Trophoblast cell (in vitro differentiated cells and primary cell): ENCODE data around the gene TEX19.

Experiments used
- DNase-seq, 2 donors: peaks; one replicate each; pipeline ENCODE4 v3.0.0-alpha.2; 2016
- H2AFZ ChIP-seq: 2 replicates; pipeline ENCODE4 v1.6.1; 2013; ENCODE audit warnings: low read length, moderate library complexity, mild to moderate bottlenecking; ENCODE audit not compliant: insufficient read depth, poor library complexity
- H2AK5ac ChIP-seq: 2 replicates; pipeline ENCODE4 v1.6.1; 2013; ENCODE audit warnings: mild to moderate bottlenecking, low read length
- H2BK120ac ChIP-seq: 2 replicates; pipeline ENCODE4 v1.6.1; 2013; ENCODE audit warnings: low read length, mild to moderate bottlenecking, moderate library complexity; ENCODE audit not compliant: insufficient read depth, poor library complexity
- H2BK12ac ChIP-seq: 2 replicates; pipeline ENCODE4 v1.6.1; 2013; ENCODE audit warnings: mild to moderate bottlenecking, low read length, moderate library complexity
- H2BK5ac ChIP-seq: 2 replicates; pipeline ENCODE4 v1.6.1; 2013; ENCODE audit warnings: low read length, low read depth, moderate library complexity, mild to moderate bottlenecking; ENCODE audit not compliant: poor library complexity
- H3K14ac ChIP-seq: 2 replicates; pipeline ENCODE4 v1.6.1; 2013; ENCODE audit warnings: mild to moderate bottlenecking, low read length
- H3K18ac ChIP-seq: 2 replicates; pipeline ENCODE4 v1.6.1; 2013; ENCODE audit warnings: mild to moderate bottlenecking, low read length
- H3K23ac ChIP-seq: 2 replicates; pipeline ENCODE4 v1.6.1; 2013; ENCODE audit warnings: low read length
- H3K27ac ChIP-seq: 2 replicates; pipeline ENCODE4 v1.5.1; 2013; ENCODE audit warnings: low read depth, mild to moderate bottlenecking, inconsistent platforms, low read length, moderate library complexity
- H3K27me3 ChIP-seq: 2 replicates; pipeline ENCODE4 v1.6.1; 2013; ENCODE audit warnings: inconsistent platforms, mild to moderate bottlenecking, low read length, moderate library complexity; ENCODE audit not compliant: insufficient read depth
- H3K36me3 ChIP-seq, 2 experiments: 1 replicate in 1 of 2; 2 replicates in 1 of 2; pipeline ENCODE4 v1.6.1; 2013; ENCODE audit warnings: low read length in 2 of 2, mild to moderate bottlenecking in 2 of 2, moderate library complexity in 1 of 2; ENCODE audit not compliant: insufficient read depth in 2 of 2, control insufficient read depth in 1 of 2
- H3K4ac ChIP-seq: 2 replicates; pipeline ENCODE4 v1.6.1; 2013; ENCODE audit warnings: low read depth, mild to moderate bottlenecking, low read length, moderate library complexity
- H3K4me1 ChIP-seq, 2 experiments: 1 replicate in 1 of 2; 2 replicates in 1 of 2; pipeline ENCODE4 v1.6.1; 2013; ENCODE audit warnings: low read length in 2 of 2, mild to moderate bottlenecking in 2 of 2, moderate library complexity in 1 of 2; ENCODE audit not compliant: insufficient read depth in 2 of 2, control insufficient read depth in 1 of 2
- H3K4me2 ChIP-seq: 2 replicates; pipeline ENCODE4 v1.6.1; 2013; ENCODE audit warnings: inconsistent platforms, mild to moderate bottlenecking, low read length, moderate library complexity
- H3K4me3 ChIP-seq: 2 replicates; pipeline ENCODE4 v1.5.1; 2013; ENCODE audit warnings: mild to moderate bottlenecking, low read depth, low read length, inconsistent platforms
- H3K79me1 ChIP-seq: one replicate; pipeline ENCODE4 v1.6.1; 2013; ENCODE audit warnings: low read length
- H3K79me2 ChIP-seq: 2 replicates; pipeline ENCODE4 v1.6.1; 2013; ENCODE audit warnings: low read length, mild to moderate bottlenecking; ENCODE audit not compliant: control insufficient read depth, insufficient read depth, poor library complexity
- H3K9ac ChIP-seq: 2 replicates; pipeline ENCODE4 v1.6.1; 2013; ENCODE audit warnings: mild to moderate bottlenecking, low read length
- H3K9me3 ChIP-seq: 2 replicates; pipeline ENCODE4 v1.6.1; 2013; ENCODE audit warnings: low read depth, mild to moderate bottlenecking, control low read depth, inconsistent platforms, low read length; ENCODE audit not compliant: insufficient read depth
- H4K12ac ChIP-seq: 2 replicates; pipeline ENCODE4 v1.6.1; 2013; ENCODE audit warnings: low read depth, mild to moderate bottlenecking, low read length, moderate library complexity
- H4K8ac ChIP-seq: 2 replicates; pipeline ENCODE4 v1.6.1; 2013; ENCODE audit warnings: low read depth, mild to moderate bottlenecking, low read length, moderate library complexity
- H4K91ac ChIP-seq: one replicate; pipeline ENCODE4 v1.6.1; 2013; ENCODE audit warnings: low read depth, mild to moderate bottlenecking, low read length, moderate library complexity
- WGBS: extraction: QIAGEN DNeasy Blood & Tissue Kit; methylation state at CpG from one replicate; pipeline ENCODE4 v1.1.7; 2013; ENCODE audit warnings: missing lambda C conversion rate; ENCODE audit not compliant: insufficient read length, insufficient coverage; ENCODE audit errors: extremely low coverage; 5-methylcytosine and 5-hydroxymethylcytosine counted together

The TEX19 gene

DNA sequence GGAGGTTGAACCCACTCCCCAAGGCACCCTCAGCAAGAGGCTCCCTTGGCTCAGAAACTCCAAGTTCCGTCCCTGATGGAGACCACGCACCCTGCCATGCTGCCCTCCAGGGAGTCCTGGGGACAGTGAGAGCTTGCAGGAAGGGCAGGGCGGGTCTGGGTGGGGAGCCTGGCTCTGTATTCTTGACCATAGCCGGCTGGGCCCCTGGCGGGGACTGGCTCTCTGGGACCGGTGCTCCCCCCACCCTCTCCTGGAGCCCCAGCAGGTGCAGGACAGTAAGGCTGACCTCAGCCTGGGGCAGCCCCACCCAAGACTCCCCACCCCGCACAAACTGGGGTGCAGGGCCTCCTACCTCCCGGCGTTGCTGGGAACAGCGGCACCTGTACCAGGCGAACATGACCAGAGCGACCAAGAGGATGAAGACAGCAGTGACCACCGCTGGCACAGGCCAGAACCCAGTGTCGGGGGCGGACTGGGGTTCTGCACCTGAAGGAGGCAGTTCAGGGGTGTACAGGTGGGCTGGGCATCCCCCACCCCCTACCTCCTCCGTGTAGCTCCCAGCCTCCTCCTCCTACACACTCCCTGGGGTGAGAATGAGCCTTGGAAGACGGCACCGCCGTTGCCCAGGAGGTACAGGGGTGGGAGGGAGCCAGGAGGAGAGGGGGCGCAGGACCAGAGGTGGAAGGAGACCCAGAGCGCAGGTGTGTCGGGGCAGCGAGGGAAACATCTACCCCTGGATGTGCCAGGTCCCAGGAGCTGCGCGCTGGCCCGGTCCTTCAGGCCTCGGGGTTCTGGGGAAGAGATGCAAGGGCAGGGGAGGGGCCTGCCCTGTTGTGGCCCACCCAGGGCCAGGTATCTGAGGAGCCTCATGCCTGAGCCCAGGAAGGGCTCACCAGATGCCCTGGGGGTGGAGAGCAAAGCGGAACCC is 36.3 kb upstream of the TEX19 start:
- no peak overlapping the region for H3K9ac ChIP-seq
- H3K27me3 ChIP-seq: no peaks in the 10 kb centered on the region
- no peak overlapping the region for H3K14ac ChIP-seq
- H3K4me2 ChIP-seq: no peak overlapping the region
- no peak overlapping the region for H3K4me3 ChIP-seq
- H4K91ac ChIP-seq: no peak overlapping the region
- H3K79me1 ChIP-seq: no peaks in the 10 kb centered on the region
- no peaks in the 10 kb centered on the region for H3K4me1 ChIP-seq
- DNase-seq: no peak
- no peak overlapping the region for H2BK120ac ChIP-seq
- H3K36me3 ChIP-seq: no peaks in the 10 kb centered on the region
- H3K9me3 ChIP-seq: peaks cover 19% of the 10 kb centered on the region
- no peak overlapping the region for H3K23ac ChIP-seq
- no peak overlapping the region for H2BK5ac ChIP-seq
- no peaks in the 10 kb centered on the region for H3K79me2 ChIP-seq
- H2AK5ac ChIP-seq: no peak overlapping the region
- H2AFZ ChIP-seq: no peak overlapping the region
- H2BK12ac ChIP-seq: no peak overlapping the region
- no peak overlapping the region for H4K12ac ChIP-seq
- H3K4ac ChIP-seq: no peak overlapping the region
- no peak overlapping the region for H3K18ac ChIP-seq
- no peak overlapping the region for H3K27ac ChIP-seq
- WGBS: no CpG with 5 or more reads among the region's 28 CpGs
- H4K8ac ChIP-seq: no peak overlapping the region

DNA sequence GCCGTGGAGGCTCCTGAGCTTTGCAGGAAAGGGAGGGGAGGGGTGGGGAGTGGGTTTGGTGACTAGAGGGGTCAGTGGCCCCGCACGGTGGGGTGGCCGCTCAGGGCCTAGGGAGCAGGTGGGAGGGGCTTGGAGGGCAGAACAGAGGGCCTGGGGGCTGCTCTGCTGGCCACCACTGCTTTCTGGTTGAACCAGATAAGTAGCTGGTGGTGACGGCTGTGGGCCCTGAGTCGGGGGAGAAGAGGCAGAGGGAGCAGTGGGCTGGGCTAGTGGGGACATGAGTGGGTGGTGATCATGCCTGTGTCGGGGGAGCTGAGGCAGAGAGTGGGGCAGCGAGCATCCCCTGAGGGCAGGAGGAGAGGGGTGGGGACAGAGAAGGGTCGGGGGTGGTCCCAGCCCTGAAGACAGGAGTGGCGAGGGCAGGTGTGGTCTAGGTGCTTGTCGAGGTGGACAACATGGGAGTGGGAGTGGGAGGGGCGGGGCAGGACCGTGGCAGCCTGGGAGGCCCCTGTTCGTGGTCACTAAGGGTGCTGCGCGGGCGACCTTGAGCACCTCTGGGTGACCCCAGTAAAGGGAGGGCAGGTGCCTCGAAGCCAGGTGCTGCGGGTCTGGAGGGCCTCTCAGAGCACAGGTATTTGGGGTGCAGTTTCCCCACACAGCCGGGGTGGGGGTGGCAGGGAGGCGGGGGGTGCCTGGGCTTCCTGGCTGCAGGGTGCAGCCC is 35.4 kb upstream of the TEX19 start:
- DNase-seq: no peak
- Histone ChIP-seq H2BK12ac (no peak overlapping the region), H3K79me2 (no peaks in the 10 kb centered on the region), H2BK120ac (no peak overlapping the region), H3K4me3 (no peak overlapping the region), H3K9me3 (peaks cover 13% of the 10 kb centered on the region), H3K9ac (no peak overlapping the region), H3K14ac (no peak overlapping the region), H2BK5ac (no peak overlapping the region), H4K91ac (no peak overlapping the region), H3K36me3 (no peaks in the 10 kb centered on the region), H3K79me1 (no peaks in the 10 kb centered on the region), H4K12ac (no peak overlapping the region), H3K4me1 (no peaks in the 10 kb centered on the region), H3K23ac (no peak overlapping the region), H3K27ac (no peak overlapping the region), H3K18ac (no peak overlapping the region), H3K4ac (no peak overlapping the region), H2AFZ (no peak overlapping the region), H2AK5ac (no peak overlapping the region), H4K8ac (no peak overlapping the region), H3K4me2 (no peak overlapping the region), H3K27me3 (no peaks in the 10 kb centered on the region)
- no CpG with 5 or more reads among the region's 21 CpGs for WGBS

DNA sequence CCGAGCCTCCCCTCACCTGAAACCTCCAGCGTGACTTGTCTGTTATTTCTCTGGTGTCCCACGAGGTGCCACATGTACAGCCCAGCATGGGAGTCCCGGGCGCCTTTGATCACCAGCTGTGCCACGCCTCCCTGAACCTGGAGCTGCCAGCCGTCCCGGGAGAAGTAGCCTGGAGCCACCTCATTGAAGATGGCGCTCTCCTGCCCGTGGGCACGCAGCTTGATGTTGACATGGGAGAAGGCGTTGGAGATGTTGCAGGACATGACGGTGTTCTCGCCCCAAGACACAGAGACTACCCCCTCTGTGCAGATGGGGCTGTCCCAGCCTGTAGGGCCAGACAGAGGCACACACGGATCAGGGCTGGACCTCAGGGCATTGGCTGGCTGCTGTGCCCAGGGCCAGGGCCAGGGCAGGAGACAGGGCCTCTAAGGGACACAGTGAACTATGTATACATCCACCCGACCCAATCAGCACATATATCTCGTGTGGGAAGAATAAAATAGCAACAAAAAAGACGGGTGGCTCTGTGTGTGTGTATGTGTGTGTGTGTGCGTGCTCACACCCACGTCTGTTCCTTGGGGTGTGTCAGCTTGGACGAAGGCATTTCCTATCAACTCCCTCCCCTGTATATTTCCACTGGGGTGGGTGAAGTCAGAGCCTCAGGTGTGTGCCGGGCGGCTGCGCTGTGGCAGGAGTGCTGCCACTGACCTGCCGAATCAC is 34.3 kb upstream of the TEX19 start:
- Histone ChIP-seq H3K4me2 (no peak overlapping the region), H3K14ac (no peak overlapping the region)

DNA sequence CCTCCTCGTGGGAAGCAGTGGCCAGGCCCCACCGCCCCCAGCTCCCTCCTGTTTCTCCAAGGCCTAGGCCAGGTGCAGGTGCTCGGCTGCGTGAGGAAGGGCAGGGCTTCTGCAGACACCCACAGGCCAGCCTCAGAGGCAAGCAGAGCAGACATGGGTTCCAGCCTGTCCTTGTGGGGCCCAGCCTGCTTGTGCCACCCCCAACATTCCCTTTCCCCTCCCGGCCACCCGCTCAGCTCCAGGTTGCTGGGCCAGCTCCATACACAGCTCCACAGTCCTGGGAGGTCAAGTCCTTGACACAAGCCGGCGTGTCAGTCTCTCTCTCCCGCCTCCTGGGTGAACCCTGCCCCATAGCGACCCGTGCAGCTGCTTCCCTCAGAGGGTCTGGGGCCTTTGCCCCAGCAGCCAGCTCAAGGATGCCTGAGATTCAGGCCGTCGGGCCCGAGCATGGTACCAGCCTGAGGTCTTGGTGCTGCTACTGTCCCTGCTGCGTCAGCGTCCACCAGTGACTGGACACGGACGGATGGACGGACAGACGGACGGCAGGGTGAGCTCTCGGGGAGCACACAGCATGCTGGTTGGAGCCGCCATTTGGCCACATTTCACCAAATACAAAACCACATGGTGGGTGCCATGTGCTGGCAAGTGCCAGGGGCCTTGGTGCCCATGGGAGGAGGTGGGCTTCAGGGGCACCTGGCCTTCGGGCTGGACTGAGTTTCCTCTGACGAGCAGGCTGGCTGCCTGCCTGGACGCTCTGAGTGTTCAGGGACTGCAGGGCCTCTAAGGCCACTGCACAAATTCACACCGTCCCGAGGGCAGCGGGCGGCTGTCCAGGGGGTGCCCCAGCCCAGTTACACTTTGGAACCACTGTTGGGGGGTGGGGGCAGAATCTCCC is 33.5 kb upstream of the TEX19 start:
- Histone ChIP-seq H4K91ac (no peak overlapping the region), H3K4ac (no peak overlapping the region), H3K27ac (no peak overlapping the region), H3K18ac (no peak overlapping the region), H2BK120ac (no peak overlapping the region), H4K8ac (no peak overlapping the region), H3K23ac (no peak overlapping the region), H3K79me1 (no peaks in the 10 kb centered on the region), H4K12ac (no peak overlapping the region), H3K4me3 (no peak overlapping the region), H2AK5ac (no peak overlapping the region), H3K9ac (no peak overlapping the region), H2AFZ (no peak overlapping the region), H2BK12ac (no peak overlapping the region), H3K4me2 (no peak overlapping the region), H3K4me1 (no peaks in the 10 kb centered on the region), H3K36me3 (no peaks in the 10 kb centered on the region), H3K27me3 (peaks cover 2% of the 10 kb centered on the region), H3K9me3 (peaks cover 3% of the 10 kb centered on the region), H3K14ac (no peak overlapping the region), H2BK5ac (no peak overlapping the region), H3K79me2 (no peaks in the 10 kb centered on the region)
- WGBS: no CpG with 5 or more reads among the region's 30 CpGs
- no peak for DNase-seq

More for the DNA sequence above, 34.3 kb upstream of the TEX19 start:
- Histone ChIP-seq H3K4me3 (peak overlapping the region; percentile 12), H4K8ac (no peak overlapping the region), H2AFZ (no peak overlapping the region), H3K18ac (no peak overlapping the region), H3K79me1 (no peaks in the 10 kb centered on the region), H2BK120ac (no peak overlapping the region), H2AK5ac (no peak overlapping the region), H4K12ac (no peak overlapping the region), H3K36me3 (no peaks in the 10 kb centered on the region), H3K79me2 (no peaks in the 10 kb centered on the region), H4K91ac (no peak overlapping the region), H3K27me3 (peaks cover 2% of the 10 kb centered on the region), H3K4me1 (no peaks in the 10 kb centered on the region), H2BK5ac (no peak overlapping the region), H3K4ac (no peak overlapping the region), H2BK12ac (no peak overlapping the region), H3K27ac (no peak overlapping the region), H3K23ac (no peak overlapping the region), H3K9ac (no peak overlapping the region), H3K9me3 (peaks cover 3% of the 10 kb centered on the region)
- WGBS: no CpG with 5 or more reads among the region's 25 CpGs
- DNase-seq: no peak
